ENCODE results near the gene MEGF11.

DNA sequence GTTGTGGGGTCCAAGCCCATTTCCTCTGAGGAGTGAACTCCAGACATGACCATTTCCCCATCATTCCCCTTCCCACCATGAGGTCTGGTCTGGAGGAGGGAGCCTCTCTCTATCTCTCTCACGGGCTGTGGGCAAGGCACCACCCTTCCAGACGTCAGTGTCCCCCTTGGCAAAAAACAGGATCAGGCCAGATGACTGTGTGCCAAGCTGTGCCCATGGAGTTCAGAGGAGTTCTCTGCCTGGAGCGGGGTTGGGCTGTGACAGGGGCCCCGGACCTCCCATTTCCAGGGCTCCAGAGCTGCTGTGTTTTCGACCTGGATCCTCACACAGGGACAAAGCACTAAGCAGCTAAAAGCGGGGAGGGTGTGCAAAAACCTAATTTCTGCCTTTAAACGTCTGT is 259.8 kb downstream of the MEGF11 start:
- TF ChIP-seq, protein P1, sequence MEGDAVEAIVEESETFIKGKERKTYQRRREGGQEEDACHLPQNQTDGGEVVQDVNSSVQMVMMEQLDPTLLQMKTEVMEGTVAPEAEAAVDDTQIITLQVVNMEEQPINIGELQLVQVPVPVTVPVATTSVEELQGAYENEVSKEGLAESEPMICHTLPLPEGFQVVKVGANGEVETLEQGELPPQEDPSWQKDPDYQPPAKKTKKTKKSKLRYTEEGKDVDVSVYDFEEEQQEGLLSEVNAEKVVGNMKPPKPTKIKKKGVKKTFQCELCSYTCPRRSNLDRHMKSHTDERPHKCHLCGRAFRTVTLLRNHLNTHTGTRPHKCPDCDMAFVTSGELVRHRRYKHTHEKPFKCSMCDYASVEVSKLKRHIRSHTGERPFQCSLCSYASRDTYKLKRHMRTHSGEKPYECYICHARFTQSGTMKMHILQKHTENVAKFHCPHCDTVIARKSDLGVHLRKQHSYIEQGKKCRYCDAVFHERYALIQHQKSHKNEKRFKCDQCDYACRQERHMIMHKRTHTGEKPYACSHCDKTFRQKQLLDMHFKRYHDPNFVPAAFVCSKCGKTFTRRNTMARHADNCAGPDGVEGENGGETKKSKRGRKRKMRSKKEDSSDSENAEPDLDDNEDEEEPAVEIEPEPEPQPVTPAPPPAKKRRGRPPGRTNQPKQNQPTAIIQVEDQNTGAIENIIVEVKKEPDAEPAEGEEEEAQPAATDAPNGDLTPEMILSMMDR (IDR thresholded peaks at IDR 0.05) = no peak
- TF ChIP-seq POLR2A (IDR thresholded peaks at IDR 0.05) (no peak), POLR2AphosphoS5 (IDR thresholded peaks at IDR 0.05) (no peak)
